Measurements from ENCODE around the gene ARAF.
"Not testable (repeated sequence)": the region's sequence is repeated elsewhere in the genome, so short reads cannot be mapped to it uniquely, and the experiment has no call there.

- TF ChIP-seq POLR2A (IDR thresholded peaks at IDR 0.05; ENCODE audit: low read length); PBX3 (IDR thresholded peaks at IDR 0.05); REST (IDR thresholded peaks at IDR 0.05); HDAC2 (IDR thresholded peaks at IDR 0.05); HOXA7 (CRISPR knock-in tag; IDR thresholded peaks at IDR 0.05); MAFK (IDR thresholded peaks at IDR 0.05; ENCODE audit: partially characterized antibody); JUN (IDR thresholded peaks at IDR 0.05); CHD2 (IDR thresholded peaks at IDR 0.05; ENCODE audit: low read length, partially characterized antibody); BCL3 (IDR thresholded peaks at IDR 0.05); HMGXB4 (CRISPR knock-in tag; IDR thresholded peaks at IDR 0.05; ENCODE audit: borderline replicate concordance); SMC3 (IDR thresholded peaks at IDR 0.05): not testable (repeated sequence)
- TF ChIP-seq, protein P1, sequence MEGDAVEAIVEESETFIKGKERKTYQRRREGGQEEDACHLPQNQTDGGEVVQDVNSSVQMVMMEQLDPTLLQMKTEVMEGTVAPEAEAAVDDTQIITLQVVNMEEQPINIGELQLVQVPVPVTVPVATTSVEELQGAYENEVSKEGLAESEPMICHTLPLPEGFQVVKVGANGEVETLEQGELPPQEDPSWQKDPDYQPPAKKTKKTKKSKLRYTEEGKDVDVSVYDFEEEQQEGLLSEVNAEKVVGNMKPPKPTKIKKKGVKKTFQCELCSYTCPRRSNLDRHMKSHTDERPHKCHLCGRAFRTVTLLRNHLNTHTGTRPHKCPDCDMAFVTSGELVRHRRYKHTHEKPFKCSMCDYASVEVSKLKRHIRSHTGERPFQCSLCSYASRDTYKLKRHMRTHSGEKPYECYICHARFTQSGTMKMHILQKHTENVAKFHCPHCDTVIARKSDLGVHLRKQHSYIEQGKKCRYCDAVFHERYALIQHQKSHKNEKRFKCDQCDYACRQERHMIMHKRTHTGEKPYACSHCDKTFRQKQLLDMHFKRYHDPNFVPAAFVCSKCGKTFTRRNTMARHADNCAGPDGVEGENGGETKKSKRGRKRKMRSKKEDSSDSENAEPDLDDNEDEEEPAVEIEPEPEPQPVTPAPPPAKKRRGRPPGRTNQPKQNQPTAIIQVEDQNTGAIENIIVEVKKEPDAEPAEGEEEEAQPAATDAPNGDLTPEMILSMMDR (IDR thresholded peaks at IDR 0.05) = not testable (repeated sequence)
- TF ChIP-seq, protein P2, sequence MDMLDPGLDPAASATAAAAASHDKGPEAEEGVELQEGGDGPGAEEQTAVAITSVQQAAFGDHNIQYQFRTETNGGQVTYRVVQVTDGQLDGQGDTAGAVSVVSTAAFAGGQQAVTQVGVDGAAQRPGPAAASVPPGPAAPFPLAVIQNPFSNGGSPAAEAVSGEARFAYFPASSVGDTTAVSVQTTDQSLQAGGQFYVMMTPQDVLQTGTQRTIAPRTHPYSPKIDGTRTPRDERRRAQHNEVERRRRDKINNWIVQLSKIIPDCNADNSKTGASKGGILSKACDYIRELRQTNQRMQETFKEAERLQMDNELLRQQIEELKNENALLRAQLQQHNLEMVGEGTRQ (IDR thresholded peaks at IDR 0.05) = not testable (repeated sequence)
Observed at GRCh38 chrX:47512383-47512782, 48.6 kb upstream of the ARAF start.

Data from A549 (cell line).